ENCODE measurements around the gene CACNA1D.

Gene CACNA1D

DNA sequence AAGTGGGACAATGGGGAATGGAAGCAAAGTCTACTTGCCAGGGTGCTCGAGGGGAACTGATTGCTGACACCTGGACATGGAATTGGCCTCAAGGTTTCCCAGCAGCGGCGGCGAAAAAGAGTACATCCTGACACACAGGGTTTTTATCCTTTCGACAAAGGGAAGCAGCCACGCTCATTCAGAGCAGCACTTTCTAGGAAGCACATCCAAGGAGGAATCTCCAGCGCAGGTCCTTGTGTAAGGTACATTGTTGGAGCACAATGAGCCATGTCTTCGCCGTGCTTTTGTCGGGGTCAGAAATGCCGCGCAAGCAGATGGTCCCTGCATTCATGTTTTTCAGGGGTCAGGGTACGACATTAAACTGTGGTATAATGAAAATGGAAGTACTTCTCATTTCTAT, 16.8 kb downstream of the CACNA1D start:
- TF ChIP-seq, protein P1, sequence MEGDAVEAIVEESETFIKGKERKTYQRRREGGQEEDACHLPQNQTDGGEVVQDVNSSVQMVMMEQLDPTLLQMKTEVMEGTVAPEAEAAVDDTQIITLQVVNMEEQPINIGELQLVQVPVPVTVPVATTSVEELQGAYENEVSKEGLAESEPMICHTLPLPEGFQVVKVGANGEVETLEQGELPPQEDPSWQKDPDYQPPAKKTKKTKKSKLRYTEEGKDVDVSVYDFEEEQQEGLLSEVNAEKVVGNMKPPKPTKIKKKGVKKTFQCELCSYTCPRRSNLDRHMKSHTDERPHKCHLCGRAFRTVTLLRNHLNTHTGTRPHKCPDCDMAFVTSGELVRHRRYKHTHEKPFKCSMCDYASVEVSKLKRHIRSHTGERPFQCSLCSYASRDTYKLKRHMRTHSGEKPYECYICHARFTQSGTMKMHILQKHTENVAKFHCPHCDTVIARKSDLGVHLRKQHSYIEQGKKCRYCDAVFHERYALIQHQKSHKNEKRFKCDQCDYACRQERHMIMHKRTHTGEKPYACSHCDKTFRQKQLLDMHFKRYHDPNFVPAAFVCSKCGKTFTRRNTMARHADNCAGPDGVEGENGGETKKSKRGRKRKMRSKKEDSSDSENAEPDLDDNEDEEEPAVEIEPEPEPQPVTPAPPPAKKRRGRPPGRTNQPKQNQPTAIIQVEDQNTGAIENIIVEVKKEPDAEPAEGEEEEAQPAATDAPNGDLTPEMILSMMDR (IDR thresholded peaks at IDR 0.05; ENCODE audit: low read depth, low read length, missing control alignments), result no peak
- no peak for DNase-seq (ENCODE audit: extremely low read depth, low read depth)
- H3K4me3 ChIP-seq (replicated peaks; ENCODE audit: low read depth, low read length), result no peak overlapping the region

DNA sequence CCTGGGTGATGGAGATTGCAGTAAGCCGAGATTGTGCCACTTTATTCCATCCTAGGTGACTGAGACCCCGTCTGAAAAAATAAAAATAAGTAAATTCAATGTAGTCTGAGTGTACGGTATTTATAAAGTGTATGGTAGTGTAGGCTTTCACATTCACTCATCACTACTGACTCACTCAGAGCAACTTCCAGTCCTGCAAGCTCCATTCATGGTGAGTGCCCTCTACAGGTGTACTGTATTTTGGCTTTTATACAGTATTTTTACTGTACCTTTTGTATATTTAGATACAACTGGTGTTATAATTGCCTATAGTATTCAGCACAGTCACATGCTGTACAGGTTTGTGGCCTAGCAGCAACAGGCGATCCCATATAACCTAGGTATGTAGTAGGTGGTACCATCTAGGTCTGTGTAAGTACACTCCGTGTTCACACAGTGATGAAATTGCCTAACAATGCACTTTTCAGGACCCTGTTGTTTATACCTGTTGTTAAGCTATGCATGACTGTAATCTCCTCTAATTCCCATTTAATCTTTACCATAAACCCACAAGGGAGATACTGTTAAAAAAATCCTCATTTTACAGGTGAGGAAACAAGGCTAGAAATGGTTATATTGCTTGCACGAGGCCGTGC, 19.3 kb downstream of the CACNA1D start:
- TF ChIP-seq, protein P1 (IDR thresholded peaks at IDR 0.05; ENCODE audit: low read depth, low read length, missing control alignments), result peak; percentile 26
- no peak for DNase-seq (ENCODE audit: extremely low read depth, low read depth)
- H3K4me3 ChIP-seq (replicated peaks; ENCODE audit: low read depth, low read length), result no peak overlapping the region

DNA sequence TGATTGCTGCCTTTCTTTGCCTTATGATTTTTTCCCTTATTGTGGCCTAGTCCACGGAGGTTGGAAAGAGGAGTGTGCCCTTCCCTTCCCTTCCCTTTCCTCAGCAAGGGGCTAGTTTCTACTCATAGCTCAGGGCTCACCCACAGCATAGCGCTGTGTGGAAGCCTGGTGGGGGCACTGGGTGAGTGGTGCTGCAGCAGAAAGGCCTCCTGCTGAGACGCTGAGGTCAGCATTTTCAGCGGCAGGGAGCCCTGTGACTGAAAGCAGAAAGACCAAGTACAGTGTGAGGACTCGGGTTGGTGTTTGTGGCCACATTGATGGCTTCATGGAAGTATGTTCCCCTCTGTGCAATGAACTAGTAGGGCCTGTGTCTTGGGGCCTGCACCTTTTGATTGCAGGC, 21.9 kb downstream of the CACNA1D start:
- DNase-seq (ENCODE audit: extremely low read depth, low read depth), result no peak
- TF ChIP-seq, protein P1 (IDR thresholded peaks at IDR 0.05; ENCODE audit: low read depth, low read length, missing control alignments), result no peak

GRCh38 chr3:53518495-53518981, 24.1 kb downstream of the CACNA1D start:
- DNase-seq (ENCODE audit: extremely low read depth, low read depth), result no peak
- TF ChIP-seq, protein P1 (IDR thresholded peaks at IDR 0.05; ENCODE audit: low read depth, low read length, missing control alignments), result no peak
- no peak overlapping the region for H3K4me3 ChIP-seq (replicated peaks; ENCODE audit: low read depth, low read length)

More for the DNA sequence above, 21.9 kb downstream of the CACNA1D start:
- H3K4me3 ChIP-seq (replicated peaks; ENCODE audit: low read depth, low read length), result no peak overlapping the region

DNA sequence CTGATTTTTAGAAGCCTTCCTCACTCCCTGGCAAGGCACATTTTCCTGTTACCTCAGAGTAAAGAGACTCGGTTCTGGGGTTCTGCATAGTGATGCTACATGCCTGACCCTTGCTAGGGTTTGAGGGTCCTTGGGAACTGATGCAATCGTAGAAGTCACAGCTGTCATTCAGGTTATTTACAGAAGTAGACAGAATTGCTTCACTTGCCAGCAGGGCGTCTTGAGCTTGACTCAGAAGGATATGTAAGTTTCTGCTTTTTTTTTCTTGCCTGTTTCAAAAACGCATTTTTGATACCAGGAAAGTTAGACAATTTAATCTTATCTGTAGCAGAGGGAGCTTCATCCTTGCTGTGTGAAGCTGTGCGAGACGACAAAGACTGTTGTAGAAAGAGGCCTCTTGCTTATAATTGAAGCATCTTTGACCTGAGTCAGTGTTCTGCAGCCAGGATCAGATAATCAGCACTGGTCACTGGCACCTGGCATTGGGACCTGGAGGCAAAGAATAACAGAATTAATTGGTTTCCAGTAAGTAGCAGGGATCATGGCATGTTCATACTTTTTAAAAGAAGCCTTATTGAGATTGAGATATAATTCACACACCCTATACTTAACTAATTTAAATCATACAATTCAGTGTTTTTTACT, 24.8 kb downstream of the CACNA1D start:
- H3K4me3 ChIP-seq (replicated peaks; ENCODE audit: low read depth, low read length), result no peak overlapping the region
- DNase-seq (ENCODE audit: extremely low read depth, low read depth), result no peak
- TF ChIP-seq, protein P1 (IDR thresholded peaks at IDR 0.05; ENCODE audit: low read depth, low read length, missing control alignments), result no peak

GRCh38 chr3:53523346-53523745, 28.9 kb downstream of the CACNA1D start:
- TF ChIP-seq, protein P1 (IDR thresholded peaks at IDR 0.05; ENCODE audit: low read depth, low read length, missing control alignments), result no peak
- DNase-seq (ENCODE audit: extremely low read depth, low read depth), result no peak
- no peak overlapping the region for H3K4me3 ChIP-seq (replicated peaks; ENCODE audit: low read depth, low read length)
